ENCODE results near the gene LRIG3.

GRCh38 chr12:58916161-58916621 is 4.1 kb downstream of the LRIG3 start:
- TF ChIP-seq CTCF (IDR thresholded peaks at IDR 0.05; ENCODE audit: insufficient read depth, low read length) = no peak
- no peak for TF ChIP-seq POLR2AphosphoS5 (IDR thresholded peaks at IDR 0.05; ENCODE audit: low read depth)
- TF ChIP-seq REST (IDR thresholded peaks at IDR 0.05; ENCODE audit: insufficient replicate concordance, low read depth) = no peak
- no peak for TF ChIP-seq GABPA (IDR thresholded peaks at IDR 0.05; ENCODE audit: low read depth)
- TF ChIP-seq SPI1 (IDR thresholded peaks at IDR 0.05; ENCODE audit: borderline replicate concordance, low read depth) = no peak
